GM18499 (cell line): Measurements from ENCODE around the gene MICALL2.
"Not testable (repeated sequence)": the region's sequence is repeated elsewhere in the genome, so short reads cannot be mapped to it uniquely, and the experiment has no call there.

ENCODE experiments used
- ATAC-seq: cut with Tn5 transposase; IDR thresholded peaks from one replicate; pipeline ENCODE4 v1.9.1; 2021; ENCODE audit warnings: moderate number of reproducible peaks; ENCODE audit not compliant: insufficient read depth, unreplicated experiment

Gene MICALL2

GRCh38 chr7:1450431-1450830 is 8.8 kb downstream of the MICALL2 start:
- no peak for ATAC-seq

GRCh38 chr7:1449951-1450350 is 9.3 kb downstream of the MICALL2 start:
- ATAC-seq, result no peak

- ATAC-seq, result no peak
These were observed 9.8 kb downstream of the MICALL2 start for GRCh38 chr7:1449501-1449900.

- no peak for ATAC-seq
These were observed 10.3 kb downstream of the MICALL2 start for GRCh38 chr7:1448958-1449357.

- no peak for ATAC-seq
These were observed 11.6 kb downstream of the MICALL2 start for GRCh38 chr7:1447551-1448244.

- no peak for ATAC-seq
These were observed 12.2 kb downstream of the MICALL2 start for GRCh38 chr7:1447112-1447511.

- ATAC-seq, result no peak
These were observed 12.6 kb downstream of the MICALL2 start for GRCh38 chr7:1446620-1447032.

- ATAC-seq, result not testable (repeated sequence)
These were observed 13.2 kb downstream of the MICALL2 start for GRCh38 chr7:1446026-1446425.

- ATAC-seq, result no peak
These were observed 13.9 kb downstream of the MICALL2 start for GRCh38 chr7:1445341-1445740.

- ATAC-seq, result no peak
These were observed 14.3 kb downstream of the MICALL2 start for GRCh38 chr7:1444925-1445322.

- no peak for ATAC-seq
These were observed 14.9 kb downstream of the MICALL2 start for GRCh38 chr7:1444214-1444924.

- not testable (repeated sequence) for ATAC-seq
These were observed 15.6 kb downstream of the MICALL2 start for GRCh38 chr7:1443587-1444200.

- no peak for ATAC-seq
These were observed 16.7 kb downstream of the MICALL2 start for GRCh38 chr7:1442355-1443124.

GRCh38 chr7:1441615-1442354 is 17.5 kb downstream of the MICALL2 start:
- no peak for ATAC-seq

GRCh38 chr7:1440620-1441019 is 18.6 kb downstream of the MICALL2 start:
- no peak for ATAC-seq

- no peak for ATAC-seq
These were observed 19.6 kb downstream of the MICALL2 start for GRCh38 chr7:1439373-1440363.

GRCh38 chr7:1438821-1439220 is 20.4 kb downstream of the MICALL2 start:
- no peak for ATAC-seq

GRCh38 chr7:1438208-1438607 is 21.1 kb downstream of the MICALL2 start:
- no peak for ATAC-seq
